ENCODE results near the gene EGFR.

DNA sequence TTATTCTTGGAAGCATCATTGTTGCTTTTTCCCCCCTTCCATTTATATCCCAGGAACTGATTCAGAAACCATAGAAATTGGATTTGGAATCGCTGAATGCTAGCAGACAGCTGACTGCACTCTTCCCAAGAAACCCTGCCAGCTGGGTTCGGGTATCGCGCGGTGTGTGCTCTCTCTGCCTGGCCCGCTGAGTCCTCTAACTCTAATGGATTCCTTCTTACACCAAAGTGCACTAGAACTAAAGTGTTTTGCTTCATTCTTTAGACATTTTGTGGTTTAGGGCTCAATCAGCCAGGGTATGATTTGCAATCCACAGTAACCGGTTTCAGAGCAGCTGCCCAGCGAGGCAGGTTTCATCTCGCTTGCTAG lies 92.2 kb downstream of the EGFR start:
- TF ChIP-seq CTCF (IDR thresholded peaks at IDR 0.05) (no peak), POLR2A (IDR thresholded peaks at IDR 0.05) (no peak), POLR2AphosphoS5 (IDR thresholded peaks at IDR 0.05) (no peak), EP300 (IDR thresholded peaks at IDR 0.05) (no peak)

Data from sigmoid colon (tissue), 4 donors.